GM12801 (cell line): ENCODE measurements around the gene IMMP1L.

Experiments
- CTCF ChIP-seq: IDR thresholded peaks from one replicate; pipeline ENCODE4 v1.5.1; 2011; ENCODE audit warnings: control low read depth; ENCODE audit not compliant: insufficient read length; ENCODE audit errors: extremely low read depth

Gene IMMP1L

DNA sequence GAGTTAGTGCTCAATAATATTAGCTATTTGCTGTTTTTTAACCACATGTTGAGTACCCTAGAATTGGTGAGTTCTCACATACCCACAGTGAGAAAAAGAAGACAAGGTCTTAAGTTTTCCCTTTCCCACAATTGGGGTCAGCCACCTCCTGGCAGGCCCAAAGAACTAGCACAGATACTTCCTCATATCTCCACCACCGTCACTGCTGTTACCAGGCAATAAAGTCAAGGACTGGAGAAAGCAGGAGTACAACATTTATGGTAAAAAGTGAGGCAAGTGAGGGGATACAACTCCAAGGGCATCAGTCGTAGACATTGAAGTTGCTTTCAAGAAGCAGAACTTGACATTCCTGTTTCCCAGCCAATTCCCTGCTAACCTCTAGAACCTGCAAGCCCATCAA, 19.8 kb upstream of the IMMP1L start:
- no peak for TF ChIP-seq CTCF

DNA sequence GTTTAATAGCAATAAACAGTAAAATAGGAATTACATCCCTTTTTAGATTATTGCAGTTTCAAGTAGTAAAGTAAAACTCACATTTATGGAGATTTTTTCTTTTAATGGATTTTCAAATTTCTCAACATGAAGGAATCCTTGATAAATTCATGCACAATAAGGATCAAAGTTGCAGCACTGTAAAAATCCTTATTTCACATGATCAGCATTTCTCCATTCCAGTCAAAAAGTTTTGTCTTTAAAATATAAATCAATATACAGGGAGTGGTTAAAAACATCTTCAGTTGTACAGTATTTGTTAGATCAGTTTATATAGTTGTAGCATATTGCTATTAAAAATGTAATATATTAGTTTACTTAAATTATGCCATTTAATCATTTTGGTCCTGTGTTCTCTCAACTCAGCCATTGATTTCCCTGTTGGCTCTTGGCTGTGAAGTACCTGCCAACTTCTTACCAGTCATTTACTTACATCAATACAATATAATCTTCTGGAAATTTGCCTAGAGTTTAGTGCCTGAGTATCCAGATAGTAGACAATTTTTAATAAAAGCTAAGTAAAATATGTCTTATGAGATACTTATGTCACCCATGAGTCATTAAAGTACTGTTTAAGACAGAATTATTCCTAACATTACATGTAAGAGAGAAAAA, 12.2 kb upstream of the IMMP1L start:
- TF ChIP-seq CTCF, result no peak

- no peak for TF ChIP-seq CTCF
Observed at GRCh38 chr11:31512117-31512516, 2.7 kb upstream of the IMMP1L start.

GRCh38 chr11:31509051-31509428, 382 bp downstream of the IMMP1L start:
- TF ChIP-seq CTCF, result no peak

- TF ChIP-seq CTCF, result no peak
Observed at GRCh38 chr11:31500560-31500959, 8.9 kb downstream of the IMMP1L start.

DNA sequence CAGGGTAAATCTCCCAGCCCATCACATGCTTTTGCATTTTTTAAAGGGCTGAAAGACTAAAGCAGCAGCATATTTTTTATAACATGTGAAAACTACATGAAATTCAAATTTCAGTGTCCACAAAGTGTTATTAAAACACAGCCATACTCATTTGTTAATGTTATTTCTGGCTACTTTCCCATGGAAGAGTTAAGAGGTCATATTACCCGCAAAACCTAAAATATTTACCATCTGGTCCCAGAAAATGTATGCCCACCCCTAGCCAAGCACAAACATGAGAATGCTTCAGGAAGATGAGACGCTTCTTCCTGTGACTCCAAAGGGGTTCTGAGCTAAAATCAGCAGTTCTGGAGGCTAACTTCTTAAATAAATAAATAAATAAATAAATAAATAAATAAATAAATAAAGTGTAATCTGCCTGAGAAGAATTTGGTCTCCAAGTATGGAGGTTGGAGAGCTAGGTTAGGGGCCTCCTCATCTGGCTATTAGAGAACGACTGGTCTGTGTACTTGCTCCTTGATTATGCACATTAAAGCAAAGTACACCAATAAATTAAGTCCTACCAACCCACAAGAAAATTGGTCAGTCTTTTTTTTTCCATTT, 9.7 kb downstream of the IMMP1L start:
- no peak for TF ChIP-seq CTCF

DNA sequence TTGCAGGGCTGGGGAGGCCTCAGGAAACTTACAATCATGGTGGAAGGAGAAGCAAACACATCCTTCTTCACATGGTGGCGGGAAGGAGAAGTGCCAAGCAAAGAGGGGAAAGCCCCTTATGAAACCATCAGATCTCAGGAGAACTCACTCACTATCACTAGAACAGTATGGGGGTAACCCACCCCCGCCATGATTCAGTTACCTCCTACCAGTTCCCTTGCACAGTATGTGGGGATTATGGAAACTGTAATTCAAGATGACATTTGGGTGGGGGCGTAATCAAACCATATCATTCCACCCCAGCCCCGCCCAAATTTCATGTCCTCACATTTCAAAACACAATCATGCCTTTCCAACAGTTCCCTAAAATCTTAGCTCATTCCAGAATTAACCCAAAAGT, 16.2 kb downstream of the IMMP1L start:
- no peak for TF ChIP-seq CTCF
